ENCODE measurements around the gene VWF.

- TF ChIP-seq, protein P1, sequence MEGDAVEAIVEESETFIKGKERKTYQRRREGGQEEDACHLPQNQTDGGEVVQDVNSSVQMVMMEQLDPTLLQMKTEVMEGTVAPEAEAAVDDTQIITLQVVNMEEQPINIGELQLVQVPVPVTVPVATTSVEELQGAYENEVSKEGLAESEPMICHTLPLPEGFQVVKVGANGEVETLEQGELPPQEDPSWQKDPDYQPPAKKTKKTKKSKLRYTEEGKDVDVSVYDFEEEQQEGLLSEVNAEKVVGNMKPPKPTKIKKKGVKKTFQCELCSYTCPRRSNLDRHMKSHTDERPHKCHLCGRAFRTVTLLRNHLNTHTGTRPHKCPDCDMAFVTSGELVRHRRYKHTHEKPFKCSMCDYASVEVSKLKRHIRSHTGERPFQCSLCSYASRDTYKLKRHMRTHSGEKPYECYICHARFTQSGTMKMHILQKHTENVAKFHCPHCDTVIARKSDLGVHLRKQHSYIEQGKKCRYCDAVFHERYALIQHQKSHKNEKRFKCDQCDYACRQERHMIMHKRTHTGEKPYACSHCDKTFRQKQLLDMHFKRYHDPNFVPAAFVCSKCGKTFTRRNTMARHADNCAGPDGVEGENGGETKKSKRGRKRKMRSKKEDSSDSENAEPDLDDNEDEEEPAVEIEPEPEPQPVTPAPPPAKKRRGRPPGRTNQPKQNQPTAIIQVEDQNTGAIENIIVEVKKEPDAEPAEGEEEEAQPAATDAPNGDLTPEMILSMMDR (IDR thresholded peaks at IDR 0.05; ENCODE audit: low read length), result no peak
- no peak for TF ChIP-seq EZH2 (IDR thresholded peaks at IDR 0.05; ENCODE audit: borderline replicate concordance, low read length)
Measured at GRCh38 chr12:6165395-6165794, 40.9 kb upstream of the VWF start.

Data from OCI-LY1 (cell line).